K562 (cell line): ENCODE measurements around the gene SF3A2. TPM values are rescaled to one million over a fixed set of nuclear protein-coding genes. Genes with fewer than 3 reads are reported as not detected.

Source experiments
- ATAC-seq: fragments of 200-7000 bp; cut with Tn5 transposase; 3 replicates; pipeline ENCODE4 v1.9.1; 2020; ENCODE audit warnings: moderate library complexity
- BruUV-seq: library from RNA; stranded (reverse); fragments of 400-500 nt; replicated peaks from 2 replicates; lab custom pipeline; 2021; lab: Mats Ljungman, UMichigan
- CTCF ChIA-PET: fragments of 300-600 bp; formaldehyde crosslinking; extraction: SDS; loops from one replicate; lab custom pipeline; 2021; ENCODE audit warnings: low intra/inter-chr PET ratio; lab: Yijun Ruan, JAX
- POLR2A ChIA-PET: fragments of 300-600, 350-650 bp; sonication (Branson Sonifier 250); formaldehyde crosslinking; extraction: SDS; loops from one replicate; lab custom pipeline; 2021; ENCODE audit warnings: antibody characterized with exemption, inconsistent platforms; lab: Yijun Ruan, JAX
- DNase-seq, 4 experiments: peaks; one replicate each; pipeline versions ENCODE4 v3.0.0 to v3.0.0-alpha.2; 2011 to 2018; ENCODE audit warnings: low spot score in 3 of 4, mixed read lengths in 3 of 4; ENCODE audit errors: extremely low read depth in 1 of 4
- FAIRE-seq: peaks from 2 replicates; lab custom pipeline; 2011; peaks lifted over from hg19 to GRCh38; lab: Jason Lieb, UNC
- H2AFZ ChIP-seq: 2 replicates; pipeline ENCODE4 v1.6.0; 2011; ENCODE audit warnings: low read depth, low read length, control low read depth, inconsistent platforms
- H3K27ac ChIP-seq: fragments of 200-600 bp; 3 replicates; pipeline ENCODE4 v1.8.0; 2011; ENCODE audit warnings: low read depth, mild to moderate bottlenecking, control low read depth, inconsistent platforms, low read length, moderate library complexity, mixed read lengths; ENCODE audit errors: extremely low read depth
- H3K27me3 ChIP-seq, 2 experiments: fragments of 300-600 bp in 1 of 2; 2 replicates in 1 of 2; 3 replicates in 1 of 2; pipeline versions ENCODE4 v1.6.0 to v1.8.0; 2011; ENCODE audit warnings: inconsistent platforms in 2 of 2, low read length in 2 of 2, mild to moderate bottlenecking in 1 of 2, mixed read lengths in 1 of 2, moderate library complexity in 1 of 2; ENCODE audit not compliant: control insufficient read depth in 2 of 2, insufficient read depth in 2 of 2
- H3K36me3 ChIP-seq: fragments of 300-600 bp; 3 replicates; pipeline ENCODE4 v1.8.0; 2011; ENCODE audit warnings: mild to moderate bottlenecking, low read length, inconsistent platforms; ENCODE audit not compliant: control insufficient read depth, insufficient read depth
- H3K4me1 ChIP-seq, 2 experiments: fragments of 200-600 bp in 1 of 2; replicated peaks in 1 of 2; 2 replicates in 1 of 2; 3 replicates in 1 of 2; pipeline versions ENCODE4 v1.5.1 to v1.8.0; 2011; ENCODE audit warnings: inconsistent platforms in 2 of 2, low read length in 2 of 2, mild to moderate bottlenecking in 1 of 2, mixed read lengths in 1 of 2, moderate library complexity in 1 of 2; ENCODE audit not compliant: control insufficient read depth in 2 of 2, insufficient read depth in 2 of 2
- H3K4me2 ChIP-seq: 2 replicates; pipeline ENCODE4 v1.6.1; 2011; ENCODE audit warnings: low read length, control low read depth, inconsistent platforms, mixed read lengths; ENCODE audit not compliant: insufficient read depth
- H3K4me3 ChIP-seq: fragments of 200-600 bp; sonication (generic), shearing (Covaris generic); 2 replicates; pipeline ENCODE4 v1.5.1; 2016; ENCODE audit warnings: control low read depth, inconsistent platforms
- H3K79me2 ChIP-seq: fragments of 200-600 bp; 3 replicates; pipeline ENCODE4 v1.8.0; 2011; ENCODE audit warnings: low read length, inconsistent platforms; ENCODE audit not compliant: control insufficient read depth, insufficient read depth
- H3K9ac ChIP-seq, 2 experiments: 2 replicates each; pipeline versions ENCODE4 v1.6.0 to v1.6.1; 2011; ENCODE audit warnings: low read depth in 2 of 2, low read length in 2 of 2, control low read depth in 1 of 2, inconsistent platforms in 1 of 2, mild to moderate bottlenecking in 1 of 2, mixed read lengths in 1 of 2; ENCODE audit not compliant: insufficient read depth in 1 of 2
- H3K9me1 ChIP-seq: one replicate; pipeline ENCODE4 v1.6.0; 2011; ENCODE audit warnings: inconsistent platforms, mild to moderate bottlenecking, low read length, moderate library complexity; ENCODE audit not compliant: control insufficient read depth, insufficient read depth
- H3K9me3 ChIP-seq: replicated peaks from 2 replicates; pipeline ENCODE4 v1.5.1; 2011; ENCODE audit warnings: low read depth, low read length, inconsistent platforms; ENCODE audit not compliant: control insufficient read depth, insufficient read depth
- H4K20me1 ChIP-seq: replicated peaks from 2 replicates; pipeline ENCODE4 v1.6.1; 2011; ENCODE audit warnings: low read length, inconsistent platforms, mixed read lengths; ENCODE audit not compliant: control insufficient read depth, insufficient read depth
- BRD4 ChIP-seq: fragments of 200-600 bp; sonication (generic); IDR thresholded peaks from 2 replicates; pipeline ENCODE4 v1.6.1; 2017; ENCODE audit warnings: inconsistent platforms
- KDM5B ChIP-seq: fragments of 200-600 bp; sonication (generic); IDR thresholded peaks from 2 replicates; pipeline ENCODE4 v1.6.1; 2012; ENCODE audit warnings: low read depth, mild to moderate bottlenecking, moderate library complexity, low read length, control low read depth, inconsistent platforms; ENCODE audit not compliant: insufficient replicate concordance
- NFYB ChIP-seq: IDR thresholded peaks from 2 replicates; pipeline ENCODE4 v1.6.1; 2011; ENCODE audit warnings: mild to moderate bottlenecking, moderate library complexity; ENCODE audit not compliant: insufficient read length; ENCODE audit errors: extremely low read depth
- PCBP1 ChIP-seq: fragments of 200-400 bp; formaldehyde crosslinking; IDR thresholded peaks from 2 replicates; pipeline ENCODE4 v1.6.1; 2018; ENCODE audit warnings: mild to moderate bottlenecking, low read depth, low read length; ENCODE audit not compliant: poor library complexity, severe bottlenecking
- POLR2G ChIP-seq: fragments of 200-400 bp; formaldehyde crosslinking; IDR thresholded peaks from 2 replicates; pipeline ENCODE4 v1.6.1; 2017; ENCODE audit warnings: low read depth, mild to moderate bottlenecking, antibody characterized with exemption, low read length, moderate library complexity
- POLR3A ChIP-seq: IDR thresholded peaks from 2 replicates; pipeline ENCODE4 v1.6.1; 2011; ENCODE audit warnings: borderline replicate concordance, mild to moderate bottlenecking, moderate library complexity; ENCODE audit not compliant: insufficient read length, insufficient read depth; ENCODE audit errors: extremely low read depth
- SMARCA4 ChIP-seq: fragments of 450-650 bp; IDR thresholded peaks from 2 replicates; pipeline ENCODE4 v1.6.1; 2016
- ZNF174 ChIP-seq: fragments of 250-450 bp; sonication (Bioruptor Pico); IDR thresholded peaks from 2 replicates; pipeline ENCODE4 v1.4.0; 2020; ENCODE audit warnings: mild to moderate bottlenecking
- WGBS: fragments of 100-300 bp; shearing (Covaris generic); methylation state at CpG from one replicate; pipeline ENCODE4 v1.1.6; 2016; ENCODE audit warnings: low coverage, mixed read lengths; ENCODE audit not compliant: insufficient coverage; ENCODE audit errors: missing lambda C conversion rate; 5-methylcytosine and 5-hydroxymethylcytosine counted together
- in situ Hi-C: fragments of 300-500 bp; cut with MboI; formaldehyde crosslinking; loops from 4 replicates; pipeline ENCODE4 v1.15.0; 2018; ENCODE audit warnings: inconsistent platforms, mixed read lengths
- intact Hi-C: fragments of 100-400 bp; cut with micrococcal nuclease; formaldehyde crosslinking; loops from 2 replicates; pipeline ENCODE4 v1.14.2; 2022
- polyA plus RNA-seq, 8 experiments: library from polyadenylated mRNA; depleted of rRNA in 4 of 8; stranded (reverse) in 5 of 8; unstranded in 3 of 8; fragments of >200 nt; fragmentation: Nextera tagmentation in 2 of 8; fragmentation: Illumina TruSeq in 1 of 8; extraction: Ambion mirVana in 2 of 8; extraction: Trizol in 1 of 8; gene quantifications; 2 replicates each; pipeline versions ENCODE4 v1.2.1 to v1.2.3, GENCODE V29; 2011 to 2014; ENCODE audit warnings: inconsistent platforms in 1 of 8, missing spikeins in 1 of 8
- total RNA-seq, 7 experiments: library from RNA; depleted of rRNA in 6 of 7; stranded (reverse); fragments of >200 nt in 6 of 7; fragmentation: Illumina TruSeq in 2 of 7; extraction: Trizol in 2 of 7; gene quantifications; 2 replicates each; pipeline versions ENCODE4 v1.2.1 to v1.2.3, GENCODE V29; 2011 to 2021; ENCODE audit warnings: low replicate concordance in 1 of 7
- TF ChIP-seq, protein P1 (sequence below): fragments of 250-450 bp; sonication (Bioruptor Pico); IDR thresholded peaks from 2 replicates; pipeline ENCODE4 v1.8.0; 2022; ENCODE audit warnings: moderate library complexity, mild to moderate bottlenecking, inconsistent platforms
- TF ChIP-seq, protein P2 (sequence below): sonication (generic); formaldehyde crosslinking; IDR thresholded peaks from 2 replicates; pipeline ENCODE4 v1.8.0; 2022; ENCODE audit warnings: mild to moderate bottlenecking, missing genetic modification reagents, borderline replicate concordance
- TF ChIP-seq, protein P3 (sequence below): sonication (generic); formaldehyde crosslinking; IDR thresholded peaks from 2 replicates; pipeline ENCODE4 v1.8.0; 2022; ENCODE audit warnings: mild to moderate bottlenecking, missing genetic modification reagents

SF3A2 gene
- total and polyA plus RNA-seq, 9 of the 15 experiments (the other 6 are each of a cell fraction or from before 2014, with no cell fraction given) = 0.17 to 194 (median 22.8) TPM

DNA sequence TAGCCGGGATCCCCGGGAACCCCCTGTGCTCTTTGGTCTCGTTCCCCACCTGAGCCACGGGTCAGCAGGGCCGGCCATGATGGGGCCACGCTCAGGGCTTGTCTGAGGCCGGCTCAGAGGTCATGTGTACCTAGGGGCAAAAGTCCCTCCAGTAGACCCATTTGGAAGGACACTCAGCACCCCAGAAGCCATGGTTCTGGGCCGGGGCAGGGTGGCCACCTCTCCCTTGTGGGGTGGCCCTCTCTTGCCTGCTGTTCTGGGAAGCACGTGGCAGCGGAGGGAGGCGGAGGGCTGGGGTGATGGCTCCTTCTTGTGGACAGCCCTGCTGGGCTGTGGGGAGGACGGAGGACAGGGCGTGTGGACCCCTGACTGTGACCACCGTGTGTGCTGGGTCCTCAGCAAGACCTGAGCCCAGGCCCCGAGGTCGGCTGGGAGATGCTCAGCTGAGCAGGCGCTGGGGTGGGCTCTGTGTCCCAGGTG, 51.8 kb downstream of the SF3A2 start:
- Histone ChIP-seq H3K36me3 (no peaks in the 10 kb centered on the region), H3K9ac (peak overlapping the region in 1 of 2 experiments; percentile 90; a peak in 2 of 4 replicates), H3K27ac (no peak overlapping the region), H3K9me3 (no peaks in the 10 kb centered on the region), H2AFZ (no peak overlapping the region), H3K79me2 (no peaks in the 10 kb centered on the region), H3K4me1 (peaks cover 10 to 40% of the 10 kb centered on the region in 2 experiments), H3K4me2 (no peak overlapping the region), H3K4me3 (no peak overlapping the region), H4K20me1 (no peaks in the 10 kb centered on the region), H3K27me3 (no peaks in the 10 kb centered on the region), H3K9me1 (peaks cover 2% of the 10 kb centered on the region)
- FAIRE-seq (no peak), ATAC-seq (no peak; the same call in 1 of the 3 replicates), DNase-seq (no peak)
- in situ Hi-C loops (no loop called here), intact Hi-C loops (no loop called here)
- TF ChIP-seq PCBP1 = no peak
- no peak for TF ChIP-seq ZNF174
- no peak for TF ChIP-seq SMARCA4
- TF ChIP-seq NFYB = no peak
- TF ChIP-seq KDM5B = no peak
- TF ChIP-seq, protein P1, sequence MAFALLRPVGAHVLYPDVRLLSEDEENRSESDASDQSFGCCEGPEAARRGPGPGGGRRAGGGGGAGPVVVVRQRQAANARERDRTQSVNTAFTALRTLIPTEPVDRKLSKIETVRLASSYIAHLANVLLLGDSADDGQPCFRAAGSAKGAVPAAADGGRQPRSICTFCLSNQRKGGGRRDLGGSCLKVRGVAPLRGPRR (CRISPR knock-in tag) = no peak
- TF ChIP-seq BRD4 = no peak
- TF ChIP-seq POLR2G = peak; percentile 32; the same call in 1 of the 2 replicates
- TF ChIP-seq, protein P2, sequence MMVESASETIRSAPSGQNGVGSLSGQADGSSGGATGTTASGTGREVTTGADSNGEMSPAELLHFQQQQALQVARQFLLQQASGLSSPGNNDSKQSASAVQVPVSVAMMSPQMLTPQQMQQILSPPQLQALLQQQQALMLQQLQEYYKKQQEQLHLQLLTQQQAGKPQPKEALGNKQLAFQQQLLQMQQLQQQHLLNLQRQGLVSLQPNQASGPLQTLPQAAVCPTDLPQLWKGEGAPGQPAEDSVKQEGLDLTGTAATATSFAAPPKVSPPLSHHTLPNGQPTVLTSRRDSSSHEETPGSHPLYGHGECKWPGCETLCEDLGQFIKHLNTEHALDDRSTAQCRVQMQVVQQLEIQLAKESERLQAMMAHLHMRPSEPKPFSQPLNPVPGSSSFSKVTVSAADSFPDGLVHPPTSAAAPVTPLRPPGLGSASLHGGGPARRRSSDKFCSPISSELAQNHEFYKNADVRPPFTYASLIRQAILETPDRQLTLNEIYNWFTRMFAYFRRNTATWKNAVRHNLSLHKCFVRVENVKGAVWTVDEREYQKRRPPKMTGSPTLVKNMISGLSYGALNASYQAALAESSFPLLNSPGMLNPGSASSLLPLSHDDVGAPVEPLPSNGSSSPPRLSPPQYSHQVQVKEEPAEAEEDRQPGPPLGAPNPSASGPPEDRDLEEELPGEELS = 0 out of 2 replicates have a peak, but pooled peaks have one; percentile 59
- TF ChIP-seq POLR3A = no peak
- TF ChIP-seq, protein P3, sequence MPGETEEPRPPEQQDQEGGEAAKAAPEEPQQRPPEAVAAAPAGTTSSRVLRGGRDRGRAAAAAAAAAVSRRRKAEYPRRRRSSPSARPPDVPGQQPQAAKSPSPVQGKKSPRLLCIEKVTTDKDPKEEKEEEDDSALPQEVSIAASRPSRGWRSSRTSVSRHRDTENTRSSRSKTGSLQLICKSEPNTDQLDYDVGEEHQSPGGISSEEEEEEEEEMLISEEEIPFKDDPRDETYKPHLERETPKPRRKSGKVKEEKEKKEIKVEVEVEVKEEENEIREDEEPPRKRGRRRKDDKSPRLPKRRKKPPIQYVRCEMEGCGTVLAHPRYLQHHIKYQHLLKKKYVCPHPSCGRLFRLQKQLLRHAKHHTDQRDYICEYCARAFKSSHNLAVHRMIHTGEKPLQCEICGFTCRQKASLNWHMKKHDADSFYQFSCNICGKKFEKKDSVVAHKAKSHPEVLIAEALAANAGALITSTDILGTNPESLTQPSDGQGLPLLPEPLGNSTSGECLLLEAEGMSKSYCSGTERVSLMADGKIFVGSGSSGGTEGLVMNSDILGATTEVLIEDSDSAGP = no peak
- 77% methylated on average over 15 of the region's 17 CpGs for WGBS
- CTCF ChIA-PET = no interaction called here
- POLR2A ChIA-PET = interaction anchor here (0.6 to 2.6 kb wide), 10 partner anchors 8 to 327 kb away, joined by 3 to 18 read pairs (median 4); partner anchors contain the start of gene LSM7
- BruUV-seq = no TSS peak
